DND-41 (cell line): Measurements from ENCODE around the gene IL6R.
A peak's percentile ranks its signal among the peaks of the same experiment; 100 is the strongest.

Source experiments
- CTCF ChIP-seq: IDR thresholded peaks from 2 replicates; pipeline ENCODE4 v1.5.1; 2012; ENCODE audit warnings: borderline replicate concordance, low read length, moderate library complexity, mild to moderate bottlenecking; ENCODE audit not compliant: poor library complexity, severe bottlenecking; ENCODE audit errors: extremely low read depth
- EZH2 ChIP-seq: IDR thresholded peaks from 3 replicates; pipeline ENCODE4 v1.6.1; 2012; ENCODE audit warnings: borderline replicate concordance, low read depth, mild to moderate bottlenecking, moderate library complexity, low read length, inconsistent platforms; ENCODE audit not compliant: severe bottlenecking

GRCh38 chr1:154481053-154481452, 75.9 kb downstream of the IL6R start:
- TF ChIP-seq CTCF (peak; percentile 7), EZH2 (no peak)
